Fibroblast of lung (primary cell): ENCODE measurements around the gene ARHGAP45. TPM values are rescaled to one million over a fixed set of nuclear protein-coding genes. Genes with fewer than 3 reads are reported as not detected.
A peak's percentile ranks its signal among the peaks of the same experiment; 100 is the strongest.

Experiments used
- DNase-seq, 2 donors: peaks; one replicate each; pipeline versions ENCODE4 v3.0.0 to v3.0.0-alpha.2; 2010; ENCODE audit warnings: low read depth in 2 of 2
- H2AFZ ChIP-seq: 2 replicates; pipeline ENCODE4 v1.5.1; 2012; ENCODE audit warnings: low read length, control low read depth, inconsistent platforms
- H3K27ac ChIP-seq: 2 replicates; pipeline ENCODE4 v1.5.1; 2011; ENCODE audit warnings: low read length, control low read depth; ENCODE audit not compliant: insufficient read depth
- H3K27me3 ChIP-seq: 2 replicates; pipeline ENCODE4 v1.5.1; 2011; ENCODE audit warnings: mild to moderate bottlenecking, low read length; ENCODE audit not compliant: control insufficient read depth, insufficient read depth
- H3K36me3 ChIP-seq: 2 replicates; pipeline ENCODE4 v1.5.1; 2011; ENCODE audit warnings: low read length; ENCODE audit not compliant: control insufficient read depth, insufficient read depth
- H3K4me1 ChIP-seq: 2 replicates; pipeline ENCODE4 v1.5.1; 2011; ENCODE audit warnings: low read length; ENCODE audit not compliant: control insufficient read depth, insufficient read depth; ENCODE audit errors: extremely low read depth
- H3K4me2 ChIP-seq: 2 replicates; pipeline ENCODE4 v1.5.1; 2011; ENCODE audit warnings: low read length, control low read depth; ENCODE audit not compliant: insufficient read depth; ENCODE audit errors: extremely low read depth
- H3K4me3 ChIP-seq, 4 experiments: fragments of 200-600 bp in 1 of 4; sonication (generic) in 1 of 4; replicated peaks in 1 of 4; 2 replicates each; pipeline ENCODE4 v1.5.1; 2011 to 2016; ENCODE audit warnings: low read length in 4 of 4, low read depth in 3 of 4, mild to moderate bottlenecking in 3 of 4, control low read depth in 2 of 4, inconsistent platforms in 1 of 4, mixed read lengths in 1 of 4; ENCODE audit not compliant: insufficient read depth in 1 of 4; ENCODE audit errors: control extremely low read depth in 1 of 4
- H3K79me2 ChIP-seq: 2 replicates; pipeline ENCODE4 v1.5.1; 2012; ENCODE audit warnings: mild to moderate bottlenecking, low read length, inconsistent platforms; ENCODE audit not compliant: control insufficient read depth, insufficient read depth
- H3K9ac ChIP-seq: 2 replicates; pipeline ENCODE4 v1.5.1; 2011; ENCODE audit warnings: mild to moderate bottlenecking, low read length, control low read depth; ENCODE audit not compliant: insufficient read depth
- H3K9me3 ChIP-seq: 2 replicates; pipeline ENCODE4 v1.5.1; 2012; ENCODE audit warnings: low read depth, low read length; ENCODE audit not compliant: control insufficient read depth, insufficient read depth
- H4K20me1 ChIP-seq: 2 replicates; pipeline ENCODE4 v1.5.1; 2011; ENCODE audit warnings: low read length; ENCODE audit not compliant: control insufficient read depth, insufficient read depth; ENCODE audit errors: extremely low read depth
- CTCF ChIP-seq, 2 donors: IDR thresholded peaks in 1 of 2; conservative IDR thresholded peaks in 1 of 2; 1 replicate in 1 of 2; 2 replicates in 1 of 2; pipeline ENCODE4 v1.5.1; 2011 to 2012; ENCODE audit warnings: low read length in 2 of 2, control low read depth in 1 of 2, inconsistent platforms in 1 of 2, low read depth in 1 of 2, mild to moderate bottlenecking in 1 of 2
- EZH2 ChIP-seq: IDR thresholded peaks from 2 replicates; pipeline ENCODE4 v1.5.1; 2012; ENCODE audit warnings: low read length, control low read depth, mild to moderate bottlenecking; ENCODE audit errors: missing control alignments
- polyA plus RNA-seq, 2 donors: library from polyadenylated mRNA; depleted of rRNA in 1 of 2; stranded (reverse) in 1 of 2; unstranded in 1 of 2; fragments of >200 nt; gene quantifications; 2 replicates each; pipeline ENCODE4 v1.2.1, GENCODE V29; 2011 to 2012; ENCODE audit warnings: missing spikeins in 1 of 2
- total RNA-seq: library from RNA; depleted of rRNA; stranded (reverse); fragments of >200 nt; gene quantifications from 2 replicates; pipeline ENCODE4 v1.2.1, GENCODE V29; 2014

The ARHGAP45 gene
- total and polyA plus RNA-seq, 2 donors (not counting 1 experiment from before 2014, with no cell fraction given) = 0.42 to 1.8 TPM

DNA sequence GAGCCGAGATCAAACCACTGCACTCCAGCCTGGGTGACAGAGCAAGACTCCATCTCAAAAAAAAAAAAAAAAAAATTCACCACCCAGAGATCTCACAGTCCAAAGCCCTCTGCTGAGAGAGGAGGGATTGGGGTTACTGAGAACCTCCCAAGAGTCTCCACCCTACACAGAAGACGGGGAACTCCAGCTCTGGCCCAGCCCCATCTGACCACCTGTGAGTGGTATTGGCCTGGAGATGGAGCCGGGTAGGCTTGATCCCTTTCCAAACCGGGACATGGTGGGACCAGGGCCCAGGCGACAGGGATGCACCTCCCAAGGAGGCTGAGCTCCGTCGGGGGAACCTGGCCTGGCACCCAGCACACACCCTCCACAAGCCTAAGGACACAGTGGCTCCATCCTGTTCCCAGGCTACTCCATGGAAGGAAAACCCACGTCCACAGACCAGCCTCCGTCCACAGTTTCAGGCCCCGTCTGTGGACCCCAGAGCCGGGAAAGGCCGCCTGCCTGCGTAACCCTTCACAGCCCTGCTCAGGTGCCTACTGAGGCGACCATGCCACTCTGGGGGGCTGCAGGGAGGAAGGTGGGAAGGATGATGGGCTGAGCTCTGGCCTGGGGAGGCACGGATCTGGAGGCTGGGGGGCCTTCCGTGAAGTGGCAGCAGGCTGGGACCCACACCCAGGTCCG lies 47.9 kb upstream of the ARHGAP45 start:
- H2AFZ ChIP-seq = no peak overlapping the region

GRCh38 chr19:1019616-1019961 lies 47.4 kb upstream of the ARHGAP45 start:
- Histone ChIP-seq H3K9ac (peak overlapping the region; percentile 91), H3K79me2 (peaks cover 64% of the 10 kb centered on the region), H3K4me2 (peak overlapping the region; percentile 84), H3K36me3 (peaks cover 8% of the 10 kb centered on the region), H3K4me3 (peak overlapping the region; percentile 51 to 91 (median 82)), H3K27me3 (no peaks in the 10 kb centered on the region), H3K4me1 (peaks cover 20% of the 10 kb centered on the region), H2AFZ (no peak overlapping the region), H3K27ac (peak overlapping the region; percentile 93), H3K9me3 (no peaks in the 10 kb centered on the region), H4K20me1 (peaks cover 1% of the 10 kb centered on the region)
- TF ChIP-seq CTCF (conservative IDR thresholded peaks at IDR 0.05 in 1 of 2, IDR thresholded peaks at IDR 0.05 in 1 of 2; ENCODE audit: low read depth in 1 of 2, low read length in 2 of 2) (no peak), EZH2 (no peak)
- no peak for DNase-seq

More for the DNA sequence above, 47.9 kb upstream of the ARHGAP45 start:
- no peaks in the 10 kb centered on the region for H3K9me3 ChIP-seq
- H3K9ac ChIP-seq = peak overlapping the region; percentile 91
- no peaks in the 10 kb centered on the region for H3K27me3 ChIP-seq
- H3K79me2 ChIP-seq = peaks cover 69% of the 10 kb centered on the region
- TF ChIP-seq EZH2 = no peak
- TF ChIP-seq CTCF (conservative IDR thresholded peaks at IDR 0.05 in 1 of 2, IDR thresholded peaks at IDR 0.05 in 1 of 2; ENCODE audit: low read depth in 1 of 2, low read length in 2 of 2) = no peak
- peak overlapping the region; percentile 17 for H3K27ac ChIP-seq
- peaks cover 20% of the 10 kb centered on the region for H3K4me1 ChIP-seq
- peaks cover 1% of the 10 kb centered on the region for H4K20me1 ChIP-seq
- DNase-seq = no peak
- peak overlapping the region; percentile 51 to 91 (median 82) for H3K4me3 ChIP-seq
- H3K36me3 ChIP-seq = peaks cover 11% of the 10 kb centered on the region
- H3K4me2 ChIP-seq = peak overlapping the region; percentile 84

DNA sequence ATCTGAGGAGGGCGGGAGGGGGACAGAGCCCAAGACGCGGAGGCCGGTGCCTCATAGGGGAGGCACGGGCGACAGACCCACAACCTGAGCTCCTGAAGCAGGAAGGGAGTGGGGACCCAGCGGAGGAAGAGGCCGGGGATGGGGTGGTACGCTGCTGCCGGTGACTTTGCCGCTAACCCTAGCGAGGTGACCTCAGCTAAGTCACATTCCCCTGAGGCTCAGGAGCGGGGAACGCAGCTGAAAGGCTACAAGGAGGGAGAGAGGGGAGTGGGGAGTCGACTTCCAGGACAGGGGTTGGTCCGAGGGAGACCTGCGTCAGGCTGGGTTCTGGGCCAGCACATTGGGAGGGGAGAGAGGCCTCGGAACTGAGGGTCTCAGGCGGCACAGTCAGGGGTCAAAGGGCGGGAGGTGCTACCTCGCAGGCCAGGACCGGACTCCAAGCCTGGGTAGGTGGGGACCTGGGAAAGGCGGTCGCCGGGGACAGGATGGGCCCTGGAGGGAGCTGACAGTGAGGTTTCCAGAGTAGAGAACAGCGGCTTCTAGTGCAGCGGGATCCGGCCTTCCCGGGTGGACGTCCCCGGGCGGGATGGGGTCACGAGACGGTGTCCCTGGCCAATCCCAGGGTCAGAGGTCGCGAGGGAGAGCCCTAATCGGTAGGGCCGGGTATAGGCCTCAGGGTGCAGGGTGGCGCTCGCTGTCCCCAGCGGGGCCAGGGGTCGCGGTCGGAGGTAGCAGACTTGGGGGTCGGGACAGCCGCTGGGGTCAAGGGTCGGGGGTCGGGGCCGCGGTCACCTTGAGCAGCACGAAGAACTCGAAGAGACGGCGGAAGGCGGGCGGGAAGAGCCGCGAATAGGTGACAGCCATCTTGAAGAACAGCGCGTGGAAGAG lies 46.7 kb upstream of the ARHGAP45 start:
- no peak overlapping the region for H2AFZ ChIP-seq
- peaks cover 5% of the 10 kb centered on the region for H3K36me3 ChIP-seq
- peak overlapping the region; percentile 51 to 91 (median 82) for H3K4me3 ChIP-seq
- H3K9me3 ChIP-seq = no peaks in the 10 kb centered on the region
- TF ChIP-seq EZH2 (no peak), CTCF (conservative IDR thresholded peaks at IDR 0.05 in 1 of 2, IDR thresholded peaks at IDR 0.05 in 1 of 2; ENCODE audit: low read depth in 1 of 2, low read length in 2 of 2) (no peak)
- no peak for DNase-seq
- H3K27me3 ChIP-seq = no peaks in the 10 kb centered on the region
- peak overlapping the region; percentile 91 for H3K9ac ChIP-seq
- peaks cover 1% of the 10 kb centered on the region for H4K20me1 ChIP-seq
- peaks cover 20% of the 10 kb centered on the region for H3K4me1 ChIP-seq
- H3K4me2 ChIP-seq = peak overlapping the region; percentile 84
- H3K79me2 ChIP-seq = peaks cover 57% of the 10 kb centered on the region
- peak overlapping the region; percentile 93 for H3K27ac ChIP-seq
